Natural killer cell (primary cell): ENCODE results near the gene LRATD1. TPM values are rescaled to one million over a fixed set of nuclear protein-coding genes. Genes with fewer than 3 reads are reported as not detected.

Experiments
- ATAC-seq, 3 donors: fragments of 150-1000 bp in 2 of 3; fragments of 200-7000 bp in 1 of 3; cut with Tn5 transposase; 1 replicate in 1 of 3; 2 replicates in 2 of 3; pipeline ENCODE4 v1.10.0; 2021; ENCODE audit warnings: mild to moderate bottlenecking in 2 of 3, moderate library complexity in 2 of 3
- DNase-seq, 2 donors: peaks; one replicate each; pipeline versions ENCODE4 v3.0.0 to v3.0.0-alpha.2; 2013 to 2021; ENCODE audit warnings: mixed read lengths in 1 of 2
- H3K27ac ChIP-seq: one replicate; pipeline ENCODE4 v1.5.1; 2013; ENCODE audit warnings: mild to moderate bottlenecking, low read length
- H3K27me3 ChIP-seq: one replicate; pipeline ENCODE4 v1.6.1; 2013; ENCODE audit warnings: low read length; ENCODE audit not compliant: control insufficient read depth, insufficient read depth
- H3K36me3 ChIP-seq: one replicate; pipeline ENCODE4 v1.6.1; 2013; ENCODE audit warnings: low read length; ENCODE audit not compliant: control insufficient read depth, insufficient read depth
- H3K4me1 ChIP-seq: one replicate; pipeline ENCODE4 v1.6.1; 2013; ENCODE audit warnings: low read length; ENCODE audit not compliant: control insufficient read depth, insufficient read depth
- H3K4me3 ChIP-seq: one replicate; pipeline ENCODE4 v1.5.1; 2013; ENCODE audit warnings: low read length
- H3K9me3 ChIP-seq: one replicate; pipeline ENCODE4 v1.6.1; 2013; ENCODE audit warnings: low read length; ENCODE audit not compliant: control insufficient read depth, insufficient read depth
- H3K27ac Mint-ChIP-seq, 2 donors: one replicate each; pipeline ENCODE4 v1.8.0; 2022; ENCODE audit warnings: mild to moderate bottlenecking in 2 of 2, mixed read lengths in 2 of 2, moderate library complexity in 1 of 2
- H3K27me3 Mint-ChIP-seq, 2 donors: one replicate each; pipeline ENCODE4 v1.8.0; 2022; ENCODE audit warnings: low read depth in 2 of 2, mixed read lengths in 2 of 2
- H3K36me3 Mint-ChIP-seq: one replicate; pipeline ENCODE4 v1.8.0; 2022; ENCODE audit warnings: mixed read lengths
- H3K4me1 Mint-ChIP-seq, 2 donors: one replicate each; pipeline ENCODE4 v1.8.0; 2022; ENCODE audit warnings: mixed read lengths in 2 of 2
- H3K4me3 Mint-ChIP-seq: one replicate; pipeline ENCODE4 v1.8.0; 2022; ENCODE audit warnings: mild to moderate bottlenecking, moderate library complexity, mixed read lengths
- H3K9me3 Mint-ChIP-seq, 2 donors: one replicate each; pipeline ENCODE4 v1.8.0; 2022; ENCODE audit warnings: mixed read lengths in 2 of 2
- CTCF ChIP-seq: fragments of 200-600 bp; IDR thresholded peaks from one replicate; pipeline ENCODE4 v1.8.0; 2022; ENCODE audit warnings: antibody characterized with exemption
- WGBS: methylation state at CpG from one replicate; pipeline ENCODE4 v1.1.7; 2013; ENCODE audit warnings: missing lambda C conversion rate; ENCODE audit not compliant: insufficient coverage; 5-methylcytosine and 5-hydroxymethylcytosine counted together
- intact Hi-C: fragments of 100-400 bp; cut with micrococcal nuclease; formaldehyde crosslinking; loops from one replicate; pipeline ENCODE4 v1.14.2; 2022
- total RNA-seq, 4 donors: library from RNA; stranded (reverse); fragments of 120-200 nt in 1 of 4; gene quantifications; one replicate each; pipeline versions ENCODE4 v1.2.3 to v1.2.4, GENCODE V29; 2013 to 2022

Gene LRATD1
- total RNA-seq, 3 donors from 2014 or later (not counting 1 experiment from before 2014, with no cell fraction given) = not detected

DNA sequence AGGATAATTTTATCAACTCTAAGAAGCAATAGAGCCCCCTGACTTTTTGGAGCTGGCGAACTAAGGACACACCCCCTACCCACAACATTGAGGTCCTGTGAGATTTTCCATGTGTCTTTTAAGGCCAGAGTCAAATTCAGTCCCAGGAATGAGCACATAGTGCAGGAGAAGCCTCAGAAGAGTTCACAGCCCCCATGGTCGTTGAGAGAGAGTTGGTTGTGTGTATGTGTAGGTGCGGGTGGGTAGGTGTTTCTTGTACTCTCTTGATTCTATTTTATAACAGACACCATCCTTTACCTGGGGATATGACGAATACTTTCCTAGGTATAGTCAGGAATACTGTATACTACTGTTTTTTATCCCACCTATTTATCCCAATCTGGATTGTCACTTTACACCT, 8.6 kb downstream of the LRATD1 start:
- no peaks in the 10 kb centered on the region for H3K4me1 Mint-ChIP-seq
- peaks cover 11 to 14% of the 10 kb centered on the region in 2 donors for H3K27me3 Mint-ChIP-seq
- Histone ChIP-seq H3K4me1 (no peaks in the 10 kb centered on the region), H3K27ac (no peak overlapping the region), H3K27me3 (no peaks in the 10 kb centered on the region), H3K36me3 (no peaks in the 10 kb centered on the region), H3K4me3 (no peak overlapping the region), H3K9me3 (no peaks in the 10 kb centered on the region)
- DNase-seq (no peak), ATAC-seq (no peak)
- no peaks in the 10 kb centered on the region for H3K36me3 Mint-ChIP-seq
- no peak overlapping the region for H3K27ac Mint-ChIP-seq
- no peak overlapping the region for H3K4me3 Mint-ChIP-seq
- intact Hi-C loops = no loop called here
- TF ChIP-seq CTCF = no peak
- H3K9me3 Mint-ChIP-seq = peaks cover 3 to 10% of the 10 kb centered on the region in 2 donors
- WGBS = 77% methylated on average over 2 of the region's 4 CpGs

GRCh38 chr2:14642499-14642898, 10.0 kb downstream of the LRATD1 start:
- no peak overlapping the region for H3K27ac Mint-ChIP-seq
- no peak overlapping the region for H3K4me3 Mint-ChIP-seq
- intact Hi-C loops = no loop called here
- no peaks in the 10 kb centered on the region for H3K36me3 ChIP-seq
- DNase-seq (no peak), ATAC-seq (no peak)
- H3K27me3 ChIP-seq = no peaks in the 10 kb centered on the region
- no peaks in the 10 kb centered on the region for H3K4me1 ChIP-seq
- TF ChIP-seq CTCF = no peak
- H3K27ac ChIP-seq = no peak overlapping the region
- no peaks in the 10 kb centered on the region for H3K9me3 ChIP-seq
- no peaks in the 10 kb centered on the region for H3K36me3 Mint-ChIP-seq
- peaks cover 0 to under 1% of the 10 kb centered on the region in 2 donors for H3K27me3 Mint-ChIP-seq
- no peak overlapping the region for H3K4me3 ChIP-seq
- 61% methylated on average over 2 of the region's 4 CpGs for WGBS
- H3K4me1 Mint-ChIP-seq = no peaks in the 10 kb centered on the region
- peaks cover 3 to 10% of the 10 kb centered on the region in 2 donors for H3K9me3 Mint-ChIP-seq

GRCh38 chr2:14647714-14648113, 15.2 kb downstream of the LRATD1 start:
- 50% methylated on average over 1 of the region's 2 CpGs for WGBS
- Histone ChIP-seq H3K27ac (no peak overlapping the region), H3K9me3 (no peaks in the 10 kb centered on the region), H3K4me1 (no peaks in the 10 kb centered on the region), H3K4me3 (no peak overlapping the region), H3K36me3 (no peaks in the 10 kb centered on the region), H3K27me3 (no peaks in the 10 kb centered on the region)
- ATAC-seq (no peak), DNase-seq (no peak)
- Mint-ChIP-seq H3K4me1 (no peaks in the 10 kb centered on the region), H3K9me3 (peaks cover 2 to 3% of the 10 kb centered on the region in 2 donors), H3K4me3 (no peak overlapping the region), H3K27ac (no peak overlapping the region), H3K27me3 (no peaks in the 10 kb centered on the region), H3K36me3 (no peaks in the 10 kb centered on the region)
- TF ChIP-seq CTCF = no peak
- intact Hi-C loops = no loop called here

- H3K4me1 Mint-ChIP-seq = no peaks in the 10 kb centered on the region
- no peaks in the 10 kb centered on the region for H3K27me3 Mint-ChIP-seq
- H3K9me3 ChIP-seq = no peaks in the 10 kb centered on the region
- TF ChIP-seq CTCF = no peak
- H3K27ac Mint-ChIP-seq = no peak overlapping the region
- DNase-seq (no peak), ATAC-seq (no peak)
- H3K9me3 Mint-ChIP-seq = peaks cover 0 to 4% of the 10 kb centered on the region in 2 donors
- no peaks in the 10 kb centered on the region for H3K27me3 ChIP-seq
- no peak overlapping the region for H3K4me3 Mint-ChIP-seq
- no peaks in the 10 kb centered on the region for H3K36me3 ChIP-seq
- no peak overlapping the region for H3K27ac ChIP-seq
- H3K36me3 Mint-ChIP-seq = no peaks in the 10 kb centered on the region
- no peak overlapping the region for H3K4me3 ChIP-seq
- H3K4me1 ChIP-seq = no peaks in the 10 kb centered on the region
- intact Hi-C loops = no loop called here
Observed at GRCh38 chr2:14650066-14650465, 17.5 kb downstream of the LRATD1 start.
